Loucy (cell line): ENCODE results near the gene ELMO1.

Experiments
- H2AFZ ChIP-seq: fragments of 200-600 bp; sonication (generic); 2 replicates; pipeline ENCODE4 v1.6.0; 2016; ENCODE audit warnings: antibody characterized with exemption, mild to moderate bottlenecking, low read length, moderate library complexity
- H3F3A ChIP-seq: fragments of 200-600 bp; 2 replicates; pipeline ENCODE4 v1.6.0; 2016; ENCODE audit warnings: antibody characterized with exemption, low read depth, mild to moderate bottlenecking
- H3K27me3 ChIP-seq: fragments of 200-600 bp; sonication (generic); 2 replicates; pipeline ENCODE4 v1.6.1; 2014; ENCODE audit warnings: low read length, mild to moderate bottlenecking; ENCODE audit not compliant: insufficient read depth, poor library complexity, severe bottlenecking
- H3K36me3 ChIP-seq: fragments of 200-600 bp; sonication (generic); 2 replicates; pipeline ENCODE4 v1.6.1; 2016; ENCODE audit warnings: low read length; ENCODE audit not compliant: insufficient read depth
- H3K4me1 ChIP-seq: fragments of 200-600 bp; sonication (generic); 2 replicates; pipeline ENCODE4 v1.5.1; 2014; ENCODE audit warnings: low read length, mild to moderate bottlenecking; ENCODE audit not compliant: insufficient read depth, poor library complexity, severe bottlenecking
- H3K4me2 ChIP-seq: fragments of 200-600 bp; sonication (generic); 2 replicates; pipeline ENCODE4 v1.6.0; 2014; ENCODE audit warnings: antibody characterized with exemption, low read length, low read depth, mild to moderate bottlenecking; ENCODE audit not compliant: poor library complexity, severe bottlenecking
- H3K4me3 ChIP-seq: fragments of 200-600 bp; sonication (generic); 2 replicates; pipeline ENCODE4 v1.5.1; 2014; ENCODE audit warnings: low read length, mild to moderate bottlenecking, mixed read lengths; ENCODE audit not compliant: poor library complexity, severe bottlenecking
- H3K79me2 ChIP-seq: fragments of 200-600 bp; sonication (generic); 2 replicates; pipeline ENCODE4 v1.6.1; 2014; ENCODE audit warnings: low read length; ENCODE audit not compliant: insufficient read depth
- H3K9ac ChIP-seq: fragments of 200-600 bp; sonication (generic); 2 replicates; pipeline ENCODE4 v1.6.0; 2014; ENCODE audit warnings: mild to moderate bottlenecking, low read depth, low read length, moderate library complexity; ENCODE audit not compliant: poor library complexity, severe bottlenecking
- H3K9me2 ChIP-seq: fragments of 200-600 bp; sonication (generic); replicated peaks from 2 replicates; pipeline ENCODE4 v1.6.1; 2016; ENCODE audit warnings: low read depth, low read length, mixed read lengths
- H3K9me3 ChIP-seq: fragments of 200-600 bp; sonication (generic); 2 replicates; pipeline ENCODE4 v1.6.1; 2014; ENCODE audit warnings: mild to moderate bottlenecking, antibody characterized with exemption, low read length, low read depth; ENCODE audit not compliant: insufficient read depth
- H4K20me1 ChIP-seq: fragments of 200-600 bp; sonication (generic); 2 replicates; pipeline ENCODE4 v1.6.0; 2014; ENCODE audit warnings: antibody characterized with exemption, low read length, mild to moderate bottlenecking; ENCODE audit not compliant: insufficient read depth, poor library complexity, severe bottlenecking
- CTCF ChIP-seq: fragments of 200-600 bp; sonication (generic); conservative IDR thresholded peaks from 2 replicates; pipeline ENCODE4 v1.5.1; 2014; ENCODE audit warnings: mild to moderate bottlenecking, antibody characterized with exemption, low read length
- EZH2phosphoT487 ChIP-seq: fragments of 200-600 bp; IDR thresholded peaks from 2 replicates; pipeline ENCODE4 v1.6.1; 2018; ENCODE audit warnings: antibody characterized with exemption, mild to moderate bottlenecking, moderate library complexity, borderline replicate concordance

The ELMO1 gene

GRCh38 chr7:37366445-37366844, 82.2 kb downstream of the ELMO1 start:
- Histone ChIP-seq H3K4me2 (no peak overlapping the region), H3K4me1 (peaks cover 25% of the 10 kb centered on the region), H3F3A (no peaks in the 10 kb centered on the region), H3K4me3 (no peak overlapping the region), H4K20me1 (no peaks in the 10 kb centered on the region), H3K9me2 (no peaks in the 10 kb centered on the region), H3K27me3 (no peaks in the 10 kb centered on the region), H3K9ac (no peak overlapping the region), H3K36me3 (no peaks in the 10 kb centered on the region), H2AFZ (no peak overlapping the region), H3K9me3 (no peaks in the 10 kb centered on the region), H3K79me2 (no peaks in the 10 kb centered on the region)
- TF ChIP-seq EZH2phosphoT487, result no peak
- TF ChIP-seq CTCF, result no peak

- Histone ChIP-seq H3F3A (no peaks in the 10 kb centered on the region), H3K36me3 (no peaks in the 10 kb centered on the region), H3K27me3 (no peaks in the 10 kb centered on the region), H4K20me1 (no peaks in the 10 kb centered on the region), H3K9ac (no peak overlapping the region), H3K9me2 (no peaks in the 10 kb centered on the region), H3K79me2 (no peaks in the 10 kb centered on the region), H3K4me3 (no peak overlapping the region), H3K4me1 (peaks cover 26% of the 10 kb centered on the region), H3K9me3 (no peaks in the 10 kb centered on the region), H2AFZ (no peak overlapping the region), H3K4me2 (no peak overlapping the region)
- no peak for TF ChIP-seq CTCF
These were observed 83.3 kb downstream of the ELMO1 start for GRCh38 chr7:37365405-37365804.

GRCh38 chr7:37364856-37365255, 83.8 kb downstream of the ELMO1 start:
- Histone ChIP-seq H3K4me3 (no peak overlapping the region), H3K36me3 (no peaks in the 10 kb centered on the region), H3K27me3 (no peaks in the 10 kb centered on the region), H3F3A (no peaks in the 10 kb centered on the region), H2AFZ (no peak overlapping the region), H3K9ac (no peak overlapping the region), H3K4me2 (no peak overlapping the region), H3K79me2 (no peaks in the 10 kb centered on the region), H3K4me1 (peaks cover 32% of the 10 kb centered on the region), H3K9me3 (no peaks in the 10 kb centered on the region), H4K20me1 (no peaks in the 10 kb centered on the region), H3K9me2 (no peaks in the 10 kb centered on the region)
- no peak for TF ChIP-seq CTCF
- no peak for TF ChIP-seq EZH2phosphoT487
